Esophagus muscularis mucosa (tissue), 4 donors: ENCODE data around the gene NPEPL1.

Experiments
- EP300 ChIP-seq: sonication (generic); formaldehyde crosslinking; IDR thresholded peaks from one replicate; pipeline ENCODE4 v1.6.1; 2017; ENCODE audit warnings: antibody characterized with exemption
- POLR2A ChIP-seq: fragments of 450-650 bp; IDR thresholded peaks from one replicate; pipeline ENCODE4 v1.6.1; 2017; ENCODE audit warnings: antibody characterized with exemption, moderate library complexity, mild to moderate bottlenecking, low read depth
- POLR2AphosphoS5 ChIP-seq, 2 donors: sonication (generic); formaldehyde crosslinking; IDR thresholded peaks; one replicate each; pipeline ENCODE4 v1.6.1; 2017; ENCODE audit warnings: antibody characterized with exemption in 2 of 2
- TF ChIP-seq, protein P1 (sequence below), 3 experiments: fragments of 200-600 bp in 2 of 3; fragments of 450-650 bp in 1 of 3; sonication (generic) in 2 of 3; IDR thresholded peaks; one replicate each; pipeline ENCODE4 v1.5.1; 2017 to 2019; ENCODE audit warnings: antibody characterized with exemption in 3 of 3, mild to moderate bottlenecking in 2 of 3, moderate library complexity in 1 of 3

GRCh38 chr20:58753922-58754551 lies 61.4 kb downstream of the NPEPL1 start:
- TF ChIP-seq, protein P1, sequence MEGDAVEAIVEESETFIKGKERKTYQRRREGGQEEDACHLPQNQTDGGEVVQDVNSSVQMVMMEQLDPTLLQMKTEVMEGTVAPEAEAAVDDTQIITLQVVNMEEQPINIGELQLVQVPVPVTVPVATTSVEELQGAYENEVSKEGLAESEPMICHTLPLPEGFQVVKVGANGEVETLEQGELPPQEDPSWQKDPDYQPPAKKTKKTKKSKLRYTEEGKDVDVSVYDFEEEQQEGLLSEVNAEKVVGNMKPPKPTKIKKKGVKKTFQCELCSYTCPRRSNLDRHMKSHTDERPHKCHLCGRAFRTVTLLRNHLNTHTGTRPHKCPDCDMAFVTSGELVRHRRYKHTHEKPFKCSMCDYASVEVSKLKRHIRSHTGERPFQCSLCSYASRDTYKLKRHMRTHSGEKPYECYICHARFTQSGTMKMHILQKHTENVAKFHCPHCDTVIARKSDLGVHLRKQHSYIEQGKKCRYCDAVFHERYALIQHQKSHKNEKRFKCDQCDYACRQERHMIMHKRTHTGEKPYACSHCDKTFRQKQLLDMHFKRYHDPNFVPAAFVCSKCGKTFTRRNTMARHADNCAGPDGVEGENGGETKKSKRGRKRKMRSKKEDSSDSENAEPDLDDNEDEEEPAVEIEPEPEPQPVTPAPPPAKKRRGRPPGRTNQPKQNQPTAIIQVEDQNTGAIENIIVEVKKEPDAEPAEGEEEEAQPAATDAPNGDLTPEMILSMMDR (IDR thresholded peaks at IDR 0.05) = no peak
- no peak for TF ChIP-seq POLR2A
- no peak for TF ChIP-seq POLR2AphosphoS5 (IDR thresholded peaks at IDR 0.05)
- TF ChIP-seq EP300 = no peak
